Kidney epithelial cell (primary cell): ENCODE data around the gene UQCRQ. TPM values are rescaled to one million over a fixed set of nuclear protein-coding genes. Genes with fewer than 3 reads are reported as not detected.

Source experiments
- DNase-seq: peaks from one replicate; pipeline ENCODE4 v3.0.0-alpha.2; 2010; ENCODE audit warnings: low read depth
- H3K27me3 ChIP-seq: 2 replicates; pipeline ENCODE4 v1.6.0; 2011; ENCODE audit warnings: low read length; ENCODE audit not compliant: control insufficient read depth, insufficient read depth
- H3K36me3 ChIP-seq: 2 replicates; pipeline ENCODE4 v1.5.1; 2011; ENCODE audit warnings: low read length; ENCODE audit not compliant: control insufficient read depth, insufficient read depth
- H3K4me3 ChIP-seq: 2 replicates; pipeline ENCODE4 v1.5.1; 2011; ENCODE audit warnings: low read depth, mild to moderate bottlenecking, control low read depth, low read length
- total RNA-seq: library from RNA; depleted of rRNA; stranded (reverse); fragments of >200 nt; gene quantifications from 2 replicates; pipeline ENCODE4 v1.2.3, GENCODE V29; 2015
- TF ChIP-seq, protein P1 (sequence below): IDR thresholded peaks from 2 replicates; pipeline ENCODE4 v1.5.1; 2011; ENCODE audit warnings: mild to moderate bottlenecking, moderate library complexity, low read length, control low read depth, inconsistent platforms; ENCODE audit not compliant: insufficient read depth, poor library complexity, severe bottlenecking

UQCRQ gene
- total RNA-seq, 1 donor from 2014 or later = 154 TPM

DNA sequence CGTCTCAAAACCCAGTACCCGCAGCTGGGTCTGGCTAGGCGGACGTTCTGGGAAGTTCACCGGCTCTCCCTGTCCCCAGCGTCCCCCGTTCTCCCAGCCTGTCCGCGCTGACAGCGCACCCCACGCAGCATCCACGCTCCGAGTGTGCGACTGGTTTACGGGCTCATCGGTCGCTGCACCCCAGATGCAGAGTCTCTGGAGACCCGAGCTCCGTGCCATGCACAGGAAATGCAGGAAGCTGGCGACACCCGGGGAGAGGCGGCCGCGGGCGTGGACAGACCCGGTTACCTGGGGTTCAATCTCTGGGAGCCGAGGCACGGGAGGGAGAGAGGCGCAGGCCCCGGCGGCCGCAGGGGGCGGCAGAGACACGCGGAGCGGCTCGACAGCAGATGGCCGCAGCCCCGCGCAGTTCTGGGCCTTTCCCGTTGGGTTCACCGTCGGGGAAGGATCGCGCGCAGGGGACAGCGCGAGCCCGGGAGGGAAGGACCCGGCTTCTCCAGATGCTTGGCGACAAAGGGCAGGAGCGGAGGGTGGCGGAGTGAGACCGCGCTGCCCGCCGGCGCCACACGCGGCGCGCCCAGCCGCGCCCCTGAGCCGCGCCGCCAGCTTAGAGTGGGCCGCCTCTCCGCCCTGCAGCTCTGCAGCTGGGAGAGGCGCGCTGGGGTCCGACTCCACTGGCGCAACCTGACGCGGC lies 36.6 kb upstream of the UQCRQ start:
- H3K27me3 ChIP-seq = peaks cover 2% of the 10 kb centered on the region
- no peak for DNase-seq
- TF ChIP-seq, protein P1, sequence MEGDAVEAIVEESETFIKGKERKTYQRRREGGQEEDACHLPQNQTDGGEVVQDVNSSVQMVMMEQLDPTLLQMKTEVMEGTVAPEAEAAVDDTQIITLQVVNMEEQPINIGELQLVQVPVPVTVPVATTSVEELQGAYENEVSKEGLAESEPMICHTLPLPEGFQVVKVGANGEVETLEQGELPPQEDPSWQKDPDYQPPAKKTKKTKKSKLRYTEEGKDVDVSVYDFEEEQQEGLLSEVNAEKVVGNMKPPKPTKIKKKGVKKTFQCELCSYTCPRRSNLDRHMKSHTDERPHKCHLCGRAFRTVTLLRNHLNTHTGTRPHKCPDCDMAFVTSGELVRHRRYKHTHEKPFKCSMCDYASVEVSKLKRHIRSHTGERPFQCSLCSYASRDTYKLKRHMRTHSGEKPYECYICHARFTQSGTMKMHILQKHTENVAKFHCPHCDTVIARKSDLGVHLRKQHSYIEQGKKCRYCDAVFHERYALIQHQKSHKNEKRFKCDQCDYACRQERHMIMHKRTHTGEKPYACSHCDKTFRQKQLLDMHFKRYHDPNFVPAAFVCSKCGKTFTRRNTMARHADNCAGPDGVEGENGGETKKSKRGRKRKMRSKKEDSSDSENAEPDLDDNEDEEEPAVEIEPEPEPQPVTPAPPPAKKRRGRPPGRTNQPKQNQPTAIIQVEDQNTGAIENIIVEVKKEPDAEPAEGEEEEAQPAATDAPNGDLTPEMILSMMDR = peak; percentile 88
- peak overlapping the region; percentile 65 for H3K4me3 ChIP-seq
- H3K36me3 ChIP-seq = no peaks in the 10 kb centered on the region

DNA sequence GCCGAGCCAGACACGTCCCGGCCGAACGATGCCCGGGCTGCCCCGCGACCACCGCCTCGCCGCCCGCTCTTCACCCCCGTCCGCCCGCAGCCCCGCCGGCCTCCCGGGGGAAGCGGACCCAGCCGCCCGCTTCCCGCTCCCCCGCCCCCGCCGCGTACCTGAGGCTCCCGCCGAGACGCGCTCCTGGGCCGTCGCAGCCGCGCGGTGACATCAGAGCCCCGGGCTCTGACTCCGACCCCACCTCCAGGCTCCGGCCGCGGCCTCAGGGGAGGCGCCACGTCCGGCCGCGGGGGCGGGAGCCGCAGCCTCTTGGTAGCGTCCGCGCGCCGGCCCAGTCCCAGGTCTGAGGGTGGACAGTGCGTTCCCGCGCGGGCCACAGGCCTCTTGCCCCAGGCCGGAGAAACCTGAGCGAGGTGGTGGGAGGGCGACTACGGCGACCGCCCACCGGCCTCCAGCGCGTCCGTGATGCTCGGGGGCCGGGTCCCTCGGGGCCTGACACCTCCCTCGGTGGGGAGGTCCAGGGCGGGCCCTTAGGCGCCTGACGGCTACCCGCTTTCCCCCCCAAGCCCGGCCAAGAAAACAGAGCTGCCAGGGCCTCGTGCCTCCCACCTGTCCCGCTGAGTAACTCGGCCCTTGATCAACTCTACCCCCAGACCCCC lies 35.9 kb upstream of the UQCRQ start, which contains the start of gene SHROOM1:
Gene SHROOM1, minus strand, starts transcription at position 212 of the 659 bp plus-strand sequence. CDS start 4,507 bp downstream, outside the sequence.
- Histone ChIP-seq H3K36me3 (no peaks in the 10 kb centered on the region), H3K27me3 (peaks cover 2% of the 10 kb centered on the region), H3K4me3 (peak within 1 kb of the TSS; percentile 65)
- TF ChIP-seq, protein P1 = no peak
- no peak for DNase-seq

DNA sequence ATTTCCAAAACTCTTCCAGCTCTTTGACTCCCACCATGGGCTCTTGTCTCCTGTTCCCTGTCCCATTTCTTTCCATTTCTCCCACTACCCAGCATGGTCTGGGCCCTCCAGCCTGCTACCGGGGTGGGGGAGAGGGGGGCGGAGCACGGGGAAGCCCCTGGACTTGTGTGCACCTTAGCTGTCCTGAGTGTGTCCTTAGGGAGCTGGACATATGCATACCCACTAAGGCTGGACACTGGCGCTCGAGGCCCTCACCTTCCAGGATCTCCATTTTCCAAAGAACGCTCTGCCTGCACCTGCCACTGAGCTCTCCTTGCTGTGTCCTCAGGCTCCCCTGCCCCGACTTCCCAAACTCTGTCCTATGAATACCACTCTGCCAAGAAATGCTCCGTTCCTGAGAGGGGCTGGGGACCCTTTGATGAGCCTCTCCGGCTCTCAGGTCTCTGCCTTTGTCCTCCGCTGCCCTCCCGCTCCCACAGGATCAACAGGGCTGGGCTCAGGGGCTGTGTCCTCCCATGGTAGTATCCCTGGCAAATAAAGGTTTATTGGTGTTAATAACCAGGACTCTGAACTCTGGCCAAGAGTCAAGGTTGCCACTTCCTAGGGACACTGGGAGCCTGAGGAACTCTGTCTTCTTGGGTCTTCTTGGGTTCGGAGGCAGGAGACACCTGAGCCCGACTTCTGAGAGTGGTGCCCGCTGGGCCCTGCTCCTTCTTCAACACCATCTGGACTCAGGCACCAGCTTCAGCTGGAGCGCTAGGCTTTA lies 35.2 kb upstream of the UQCRQ start:
- no peak for DNase-seq
- H3K36me3 ChIP-seq = no peaks in the 10 kb centered on the region
- TF ChIP-seq, protein P1 = no peak
- no peak overlapping the region for H3K4me3 ChIP-seq
- H3K27me3 ChIP-seq = no peaks in the 10 kb centered on the region

DNA sequence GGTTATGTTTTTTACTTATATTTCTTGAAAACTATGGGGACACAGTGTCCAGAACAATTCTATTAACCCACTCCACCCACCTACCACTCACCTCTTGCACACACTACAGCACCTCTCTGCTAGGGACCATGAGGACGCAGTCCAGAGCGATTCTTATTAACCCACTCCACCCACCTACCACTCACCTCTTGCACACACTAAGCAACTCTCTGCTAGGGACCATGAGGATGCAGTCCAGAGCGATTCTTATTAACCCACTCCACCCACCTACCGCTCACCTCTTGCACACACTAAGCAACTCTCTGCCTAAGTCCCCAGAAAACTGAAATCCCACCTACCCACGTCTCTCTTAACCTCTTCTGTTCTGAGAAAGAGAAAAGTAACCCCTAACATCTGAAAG lies 33.8 kb upstream of the UQCRQ start:
- Histone ChIP-seq H3K27me3 (no peaks in the 10 kb centered on the region), H3K4me3 (no peak overlapping the region), H3K36me3 (no peaks in the 10 kb centered on the region)
- no peak for DNase-seq
- TF ChIP-seq, protein P1 = no peak

DNA sequence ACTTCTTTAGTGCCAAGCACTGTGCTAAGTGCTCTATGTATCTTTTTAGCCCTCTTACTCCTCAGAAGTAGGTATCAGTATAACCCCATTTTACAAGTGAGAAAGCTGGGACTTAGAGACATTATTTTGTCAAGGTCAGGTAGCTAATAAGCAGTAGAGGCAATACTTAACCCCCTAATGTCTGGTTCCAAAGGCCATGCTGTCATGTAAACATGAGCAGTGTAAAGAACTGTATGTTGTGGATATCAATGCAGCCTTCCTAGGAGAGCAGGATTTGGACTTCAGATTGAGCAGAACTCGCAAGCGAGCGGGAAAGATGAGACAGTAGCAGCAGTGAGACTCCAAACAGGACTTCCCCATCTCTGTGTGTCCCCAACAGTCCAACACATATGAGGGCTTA lies 32.4 kb upstream of the UQCRQ start:
- Histone ChIP-seq H3K4me3 (no peak overlapping the region), H3K27me3 (no peaks in the 10 kb centered on the region), H3K36me3 (no peaks in the 10 kb centered on the region)
- no peak for DNase-seq
- TF ChIP-seq, protein P1 = no peak
